ENCODE data around the gene POLDIP2. TPM values are rescaled to one million over a fixed set of nuclear protein-coding genes. Genes with fewer than 3 reads are reported as not detected.
A peak's percentile ranks its signal among the peaks of the same experiment; 100 is the strongest.

POLDIP2 gene
- total and polyA plus RNA-seq, 10 of the 15 experiments (the other 5 are each of a cell fraction or from before 2014, with no cell fraction given): 22.8 to 196 (median 121) TPM

DNA sequence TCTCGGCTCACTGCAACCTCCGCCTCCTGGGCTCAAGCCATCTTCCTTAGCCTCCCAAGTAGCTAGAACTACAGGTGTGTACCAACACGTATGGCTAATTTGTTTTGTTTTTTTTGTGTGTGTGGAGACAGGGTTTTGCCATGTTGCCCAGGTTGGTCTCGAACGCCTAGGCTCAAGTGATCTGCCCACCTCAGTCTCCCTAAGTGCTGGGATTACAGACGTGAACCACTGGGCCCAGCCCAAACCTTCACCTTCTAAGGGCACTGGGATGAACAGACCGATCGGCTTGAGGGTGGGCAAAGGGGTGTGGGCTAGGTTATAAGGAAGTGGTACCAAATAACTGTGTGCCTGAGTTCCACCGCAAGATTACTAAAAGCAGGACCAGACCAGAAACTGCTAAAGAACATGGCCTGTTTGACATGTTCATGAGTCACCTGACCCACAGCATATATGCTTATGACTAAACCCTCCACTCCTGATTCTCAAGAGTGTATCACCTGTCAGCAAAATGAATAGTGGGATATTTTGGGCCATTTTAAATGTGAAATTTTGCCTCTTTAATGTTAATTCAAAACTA is 30.2 kb downstream of the POLDIP2 start (continued):
- TF ChIP-seq, protein P1, sequence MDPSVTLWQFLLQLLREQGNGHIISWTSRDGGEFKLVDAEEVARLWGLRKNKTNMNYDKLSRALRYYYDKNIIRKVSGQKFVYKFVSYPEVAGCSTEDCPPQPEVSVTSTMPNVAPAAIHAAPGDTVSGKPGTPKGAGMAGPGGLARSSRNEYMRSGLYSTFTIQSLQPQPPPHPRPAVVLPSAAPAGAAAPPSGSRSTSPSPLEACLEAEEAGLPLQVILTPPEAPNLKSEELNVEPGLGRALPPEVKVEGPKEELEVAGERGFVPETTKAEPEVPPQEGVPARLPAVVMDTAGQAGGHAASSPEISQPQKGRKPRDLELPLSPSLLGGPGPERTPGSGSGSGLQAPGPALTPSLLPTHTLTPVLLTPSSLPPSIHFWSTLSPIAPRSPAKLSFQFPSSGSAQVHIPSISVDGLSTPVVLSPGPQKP (IDR thresholded peaks at IDR 0.05; ENCODE audit: low read depth, low read length): no peak
- TF ChIP-seq, protein P2, sequence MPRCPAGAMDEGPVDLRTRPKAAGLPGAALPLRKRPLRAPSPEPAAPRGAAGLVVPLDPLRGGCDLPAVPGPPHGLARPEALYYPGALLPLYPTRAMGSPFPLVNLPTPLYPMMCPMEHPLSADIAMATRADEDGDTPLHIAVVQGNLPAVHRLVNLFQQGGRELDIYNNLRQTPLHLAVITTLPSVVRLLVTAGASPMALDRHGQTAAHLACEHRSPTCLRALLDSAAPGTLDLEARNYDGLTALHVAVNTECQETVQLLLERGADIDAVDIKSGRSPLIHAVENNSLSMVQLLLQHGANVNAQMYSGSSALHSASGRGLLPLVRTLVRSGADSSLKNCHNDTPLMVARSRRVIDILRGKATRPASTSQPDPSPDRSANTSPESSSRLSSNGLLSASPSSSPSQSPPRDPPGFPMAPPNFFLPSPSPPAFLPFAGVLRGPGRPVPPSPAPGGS (IDR thresholded peaks at IDR 0.05; ENCODE audit: borderline replicate concordance, insufficient read depth, low read depth, low read length, poor library complexity, severe bottlenecking): no peak
- TF ChIP-seq MTA3 (IDR thresholded peaks at IDR 0.05; ENCODE audit: borderline replicate concordance, low read length) (no peak), PML (IDR thresholded peaks at IDR 0.05; ENCODE audit: low read length) (no peak), CHD2 (IDR thresholded peaks at IDR 0.05; ENCODE audit: borderline replicate concordance, low read depth, low read length) (no peak), SRF (IDR thresholded peaks at IDR 0.05; ENCODE audit: low read depth in 2 of 2, low read length in 2 of 2) (no peak), WRNIP1 (IDR thresholded peaks at IDR 0.05; ENCODE audit: borderline replicate concordance, low read depth, low read length) (no peak), GATAD2B (conservative IDR thresholded peaks at IDR 0.05; ENCODE audit: low read depth) (no peak), SREBF1 (IDR thresholded peaks at IDR 0.05; ENCODE audit: low read length) (no peak), TARDBP (IDR thresholded peaks at IDR 0.05; ENCODE audit: borderline replicate concordance) (no peak), TBL1XR1 (IDR thresholded peaks at IDR 0.05; ENCODE audit: low read depth, low read length) (no peak), RAD51 (IDR thresholded peaks at IDR 0.05) (peak; percentile 77), BRCA1 (IDR thresholded peaks at IDR 0.05; ENCODE audit: low read depth, low read length) (no peak), HCFC1 (IDR thresholded peaks at IDR 0.05; ENCODE audit: low read length) (no peak), IKZF2 (IDR thresholded peaks at IDR 0.05) (peak in 1 of 2 experiments; percentile 26; a peak in 1 of 4 replicates), RUNX3 (IDR thresholded peaks at IDR 0.05; ENCODE audit: low read length) (peak; percentile 89), MYC (IDR thresholded peaks at IDR 0.05; ENCODE audit: insufficient read depth, insufficient read length, insufficient replicate concordance, low read length, severe bottlenecking) (no peak), ZSCAN29 (IDR thresholded peaks at IDR 0.05) (no peak)
- TF ChIP-seq, protein P3, sequence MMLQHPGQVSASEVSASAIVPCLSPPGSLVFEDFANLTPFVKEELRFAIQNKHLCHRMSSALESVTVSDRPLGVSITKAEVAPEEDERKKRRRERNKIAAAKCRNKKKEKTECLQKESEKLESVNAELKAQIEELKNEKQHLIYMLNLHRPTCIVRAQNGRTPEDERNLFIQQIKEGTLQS (IDR thresholded peaks at IDR 0.05; ENCODE audit: borderline replicate concordance, extremely low read depth, low read depth, low read length): no peak
- TF ChIP-seq, protein P4, sequence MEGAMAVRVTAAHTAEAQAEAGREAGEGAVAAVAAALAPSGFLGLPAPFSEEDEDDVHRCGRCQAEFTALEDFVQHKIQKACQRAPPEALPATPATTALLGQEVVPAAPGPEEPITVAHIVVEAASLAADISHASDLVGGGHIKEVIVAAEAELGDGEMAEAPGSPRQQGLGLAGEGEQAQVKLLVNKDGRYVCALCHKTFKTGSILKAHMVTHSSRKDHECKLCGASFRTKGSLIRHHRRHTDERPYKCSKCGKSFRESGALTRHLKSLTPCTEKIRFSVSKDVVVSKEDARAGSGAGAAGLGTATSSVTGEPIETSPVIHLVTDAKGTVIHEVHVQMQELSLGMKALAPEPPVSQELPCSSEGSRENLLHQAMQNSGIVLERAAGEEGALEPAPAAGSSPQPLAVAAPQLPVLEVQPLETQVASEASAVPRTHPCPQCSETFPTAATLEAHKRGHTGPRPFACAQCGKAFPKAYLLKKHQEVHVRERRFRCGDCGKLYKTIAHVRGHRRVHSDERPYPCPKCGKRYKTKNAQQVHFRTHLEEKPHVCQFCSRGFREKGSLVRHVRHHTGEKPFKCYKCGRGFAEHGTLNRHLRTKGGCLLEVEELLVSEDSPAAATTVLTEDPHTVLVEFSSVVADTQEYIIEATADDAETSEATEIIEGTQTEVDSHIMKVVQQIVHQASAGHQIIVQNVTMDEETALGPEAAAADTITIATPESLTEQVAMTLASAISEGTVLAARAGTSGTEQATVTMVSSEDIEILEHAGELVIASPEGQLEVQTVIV (IDR thresholded peaks at IDR 0.05; ENCODE audit: borderline replicate concordance, partially characterized antibody): no peak
- TF ChIP-seq, protein P5, sequence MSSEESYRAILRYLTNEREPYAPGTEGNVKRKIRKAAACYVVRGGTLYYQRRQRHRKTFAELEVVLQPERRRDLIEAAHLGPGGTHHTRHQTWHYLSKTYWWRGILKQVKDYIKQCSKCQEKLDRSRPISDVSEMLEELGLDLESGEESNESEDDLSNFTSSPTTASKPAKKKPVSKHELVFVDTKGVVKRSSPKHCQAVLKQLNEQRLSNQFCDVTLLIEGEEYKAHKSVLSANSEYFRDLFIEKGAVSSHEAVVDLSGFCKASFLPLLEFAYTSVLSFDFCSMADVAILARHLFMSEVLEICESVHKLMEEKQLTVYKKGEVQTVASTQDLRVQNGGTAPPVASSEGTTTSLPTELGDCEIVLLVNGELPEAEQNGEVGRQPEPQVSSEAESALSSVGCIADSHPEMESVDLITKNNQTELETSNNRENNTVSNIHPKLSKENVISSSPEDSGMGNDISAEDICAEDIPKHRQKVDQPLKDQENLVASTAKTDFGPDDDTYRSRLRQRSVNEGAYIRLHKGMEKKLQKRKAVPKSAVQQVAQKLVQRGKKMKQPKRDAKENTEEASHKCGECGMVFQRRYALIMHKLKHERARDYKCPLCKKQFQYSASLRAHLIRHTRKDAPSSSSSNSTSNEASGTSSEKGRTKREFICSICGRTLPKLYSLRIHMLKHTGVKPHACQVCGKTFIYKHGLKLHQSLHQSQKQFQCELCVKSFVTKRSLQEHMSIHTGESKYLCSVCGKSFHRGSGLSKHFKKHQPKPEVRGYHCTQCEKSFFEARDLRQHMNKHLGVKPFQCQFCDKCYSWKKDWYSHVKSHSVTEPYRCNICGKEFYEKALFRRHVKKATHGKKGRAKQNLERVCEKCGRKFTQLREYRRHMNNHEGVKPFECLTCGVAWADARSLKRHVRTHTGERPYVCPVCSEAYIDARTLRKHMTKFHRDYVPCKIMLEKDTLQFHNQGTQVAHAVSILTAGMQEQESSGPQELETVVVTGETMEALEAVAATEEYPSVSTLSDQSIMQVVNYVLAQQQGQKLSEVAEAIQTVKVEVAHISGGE (CRISPR knock-in tag; IDR thresholded peaks at IDR 0.05): no peak

Measured in GM12878 (cell line).